ENCODE data around the gene CPSF4. TPM values are rescaled to one million over a fixed set of nuclear protein-coding genes. Genes with fewer than 3 reads are reported as not detected.
"Not testable (repeated sequence)": the region's sequence is repeated elsewhere in the genome, so short reads cannot be mapped to it uniquely, and the experiment has no call there.

CPSF4 gene
- total RNA-seq, 4 donors from 2014 or later, result 23.7 to 41.6 (median 28.3) TPM

- 84 to 93% methylated on average over 11 of the region's 11 CpGs for WGBS, 2 donors
- no peak overlapping the region for H3K4me3 ChIP-seq (ENCODE audit: low read depth, poor library complexity, severe bottlenecking)
- TF ChIP-seq CTCF (IDR thresholded peaks at IDR 0.05), result no peak
- no peak for TF ChIP-seq POLR2A (IDR thresholded peaks at IDR 0.05)
- DNase-seq (ENCODE audit: low spot score in 2 of 2), result no peak
- intact Hi-C loops (cut with DNase I; ENCODE audit: low total_unique reads), result no loop called here
These were observed 16.6 kb upstream of the CPSF4 start for GRCh38 chr7:99422186-99422585.

GRCh38 chr7:99422625-99423024 lies 16.1 kb upstream of the CPSF4 start:
- TF ChIP-seq CTCF (IDR thresholded peaks at IDR 0.05), result no peak
- TF ChIP-seq POLR2A (IDR thresholded peaks at IDR 0.05), result no peak
- 74 to 79% methylated on average over 5 of the region's 5 CpGs for WGBS, 2 donors
- intact Hi-C loops (cut with DNase I; ENCODE audit: low total_unique reads), result no loop called here
- DNase-seq (ENCODE audit: low spot score in 2 of 2), result no peak
- H3K4me3 ChIP-seq (ENCODE audit: low read depth, poor library complexity, severe bottlenecking), result no peak overlapping the region

GRCh38 chr7:99424932-99425730 lies 13.6 kb upstream of the CPSF4 start:
- 91 to 94% methylated on average over 18 to 22 of the region's 24 CpGs for WGBS, 2 donors
- DNase-seq (ENCODE audit: low spot score in 2 of 2), result no peak
- TF ChIP-seq POLR2A (IDR thresholded peaks at IDR 0.05), result no peak
- TF ChIP-seq CTCF (IDR thresholded peaks at IDR 0.05), result no peak
- H3K4me3 ChIP-seq (ENCODE audit: low read depth, poor library complexity, severe bottlenecking), result no peak overlapping the region
- intact Hi-C loops (cut with DNase I; ENCODE audit: low total_unique reads), result no loop called here

GRCh38 chr7:99428972-99429566 lies 9.7 kb upstream of the CPSF4 start:
- no peak for DNase-seq (ENCODE audit: low spot score in 2 of 2)
- TF ChIP-seq CTCF (IDR thresholded peaks at IDR 0.05) (no peak), POLR2A (IDR thresholded peaks at IDR 0.05) (no peak)
- 85% methylated on average over 10 of the region's 10 CpGs for WGBS, 2 donors
- intact Hi-C loops (cut with DNase I; ENCODE audit: low total_unique reads), result no loop called here
- no peak overlapping the region for H3K4me3 ChIP-seq (ENCODE audit: low read depth, poor library complexity, severe bottlenecking)

GRCh38 chr7:99429756-99430155 lies 9.0 kb upstream of the CPSF4 start:
- WGBS, 2 donors, result 89 to 92% methylated on average over 8 of the region's 8 CpGs
- intact Hi-C loops (cut with DNase I; ENCODE audit: low total_unique reads), result no loop called here
- no peak for DNase-seq (ENCODE audit: low spot score in 2 of 2)
- TF ChIP-seq CTCF (IDR thresholded peaks at IDR 0.05) (no peak), POLR2A (IDR thresholded peaks at IDR 0.05) (no peak)
- H3K4me3 ChIP-seq (ENCODE audit: low read depth, poor library complexity, severe bottlenecking), result no peak overlapping the region

GRCh38 chr7:99431756-99432540 lies 6.8 kb upstream of the CPSF4 start:
- 78 to 79% methylated on average over 13 of the region's 13 CpGs for WGBS, 2 donors
- H3K4me3 ChIP-seq (ENCODE audit: low read depth, poor library complexity, severe bottlenecking); intact Hi-C loops (cut with DNase I; ENCODE audit: low total_unique reads); DNase-seq (ENCODE audit: low spot score in 2 of 2): not testable (repeated sequence)

All from lower leg skin (tissue), 4 donors.